MM.1S (cell line): Measurements from ENCODE around the gene OSBPL2.

Source experiments
- DNase-seq: peaks from one replicate; pipeline ENCODE4 v3.0.0-alpha.2; 2015
- H2AFZ ChIP-seq: fragments of 300-600 bp; sonication (generic); 2 replicates; pipeline ENCODE4 v1.6.0; 2016; ENCODE audit warnings: antibody characterized with exemption, low read length
- H3F3A ChIP-seq: fragments of 300-600 bp; sonication (generic); 2 replicates; pipeline ENCODE4 v1.6.1; 2016; ENCODE audit warnings: mild to moderate bottlenecking, antibody characterized with exemption, low read length, moderate library complexity, mixed read lengths; ENCODE audit not compliant: insufficient read depth
- H3K27ac ChIP-seq: fragments of 300-600 bp; sonication (generic); 2 replicates; pipeline ENCODE4 v1.5.1; 2016; ENCODE audit warnings: mild to moderate bottlenecking, low read length
- H3K27me3 ChIP-seq: fragments of 300-600 bp; sonication (generic); replicated peaks from 2 replicates; pipeline ENCODE4 v1.6.0; 2016; ENCODE audit warnings: low read length; ENCODE audit not compliant: insufficient read depth
- H3K36me3 ChIP-seq: fragments of 300-600 bp; sonication (generic); replicated peaks from 2 replicates; pipeline ENCODE4 v1.6.1; 2016; ENCODE audit warnings: mild to moderate bottlenecking, low read length, mixed read lengths; ENCODE audit not compliant: insufficient read depth
- H3K4me1 ChIP-seq: fragments of 300-600 bp; sonication (generic); 2 replicates; pipeline ENCODE4 v1.6.1; 2016; ENCODE audit warnings: low read length, mixed read lengths
- H3K4me2 ChIP-seq: fragments of 300-600 bp; sonication (generic); 2 replicates; pipeline ENCODE4 v1.6.0; 2016; ENCODE audit warnings: low read depth, low read length
- H3K4me3 ChIP-seq: fragments of 300-600 bp; sonication (generic); 2 replicates; pipeline ENCODE4 v1.5.1; 2016; ENCODE audit warnings: low read length, mixed read lengths
- H3K79me2 ChIP-seq: fragments of 300-600 bp; sonication (generic); 2 replicates; pipeline ENCODE4 v1.6.1; 2016; ENCODE audit warnings: mixed run types, low read length, mixed read lengths
- H3K9ac ChIP-seq: fragments of 300-600 bp; sonication (generic); 2 replicates; pipeline ENCODE4 v1.6.1; 2016; ENCODE audit warnings: low read length, mixed read lengths
- H3K9me2 ChIP-seq: fragments of 300-600 bp; sonication (generic); replicated peaks from 2 replicates; pipeline ENCODE4 v1.6.1; 2016; ENCODE audit warnings: mild to moderate bottlenecking, low read length, mixed read lengths; ENCODE audit not compliant: insufficient read depth
- H3K9me3 ChIP-seq: fragments of 300-600 bp; sonication (generic); replicated peaks from 2 replicates; pipeline ENCODE4 v1.6.1; 2016; ENCODE audit warnings: mild to moderate bottlenecking, low read length, mixed read lengths; ENCODE audit not compliant: insufficient read depth
- H4K20me1 ChIP-seq: fragments of 300-600 bp; sonication (generic); 2 replicates; pipeline ENCODE4 v1.6.1; 2016; ENCODE audit warnings: mild to moderate bottlenecking, low read length, moderate library complexity, mixed read lengths; ENCODE audit not compliant: insufficient read depth
- EZH2 ChIP-seq: fragments of 300-600 bp; sonication (generic); optimal IDR thresholded peaks from 2 replicates; pipeline ENCODE3; 2017; ENCODE audit warnings: low read depth, mild to moderate bottlenecking, antibody characterized with exemption, low read length, mixed read lengths
- EZH2phosphoT487 ChIP-seq: fragments of 300-600 bp; sonication (generic); IDR thresholded peaks from 2 replicates; pipeline ENCODE4 v1.6.1; 2018; ENCODE audit warnings: antibody characterized with exemption, low read length
- TF ChIP-seq, protein P1 (sequence below): fragments of 300-600 bp; sonication (generic); IDR thresholded peaks from 2 replicates; pipeline ENCODE4 v1.5.1; 2016; ENCODE audit warnings: antibody characterized with exemption, low read length, mixed read lengths

OSBPL2 gene

DNA sequence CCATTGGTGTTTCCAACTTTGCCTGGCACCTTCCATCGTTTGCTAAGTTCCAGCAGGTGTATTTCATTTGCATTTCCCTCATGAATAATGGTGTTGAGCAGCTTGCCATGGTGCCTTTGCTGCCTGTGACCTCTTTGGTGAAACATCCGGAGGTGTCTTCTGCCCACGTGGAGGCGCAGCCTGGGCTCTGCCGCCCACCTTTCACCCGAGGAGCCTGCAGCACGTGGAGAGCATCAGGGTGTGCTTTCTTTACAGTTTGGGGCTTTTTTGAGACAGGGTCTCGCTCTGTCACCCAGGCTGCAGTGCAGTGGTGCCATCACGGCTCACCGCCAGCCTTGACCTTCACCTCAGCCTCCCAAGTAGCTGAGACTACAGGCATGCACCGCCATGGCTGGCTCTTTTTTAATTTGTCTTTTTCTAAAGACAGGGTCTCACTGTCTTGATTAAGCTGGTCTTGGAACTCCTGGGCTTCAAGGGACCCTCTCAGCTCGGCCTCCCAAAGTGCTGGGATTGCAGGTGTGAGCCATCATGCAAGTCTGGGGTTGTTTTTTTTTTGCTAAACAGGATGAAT lies 61.4 kb downstream of the OSBPL2 start:
- Histone ChIP-seq H3K27ac (no peak overlapping the region), H3K9ac (no peak overlapping the region), H3K9me2 (no peaks in the 10 kb centered on the region), H3K27me3 (no peaks in the 10 kb centered on the region), H3K36me3 (no peaks in the 10 kb centered on the region), H3K4me3 (no peak overlapping the region), H4K20me1 (peaks cover 14% of the 10 kb centered on the region; the same call in 1 of the 2 replicates), H3K4me2 (no peak overlapping the region), H3K9me3 (no peaks in the 10 kb centered on the region), H2AFZ (no peak overlapping the region), H3F3A (0 out of 2 replicates have a peak, but pooled peaks cover 3% of the 10 kb centered on the region), H3K4me1 (peaks cover 3% of the 10 kb centered on the region), H3K79me2 (peaks cover 17% of the 10 kb centered on the region)
- TF ChIP-seq EZH2phosphoT487 (no peak), EZH2 (no peak)
- TF ChIP-seq, protein P1, sequence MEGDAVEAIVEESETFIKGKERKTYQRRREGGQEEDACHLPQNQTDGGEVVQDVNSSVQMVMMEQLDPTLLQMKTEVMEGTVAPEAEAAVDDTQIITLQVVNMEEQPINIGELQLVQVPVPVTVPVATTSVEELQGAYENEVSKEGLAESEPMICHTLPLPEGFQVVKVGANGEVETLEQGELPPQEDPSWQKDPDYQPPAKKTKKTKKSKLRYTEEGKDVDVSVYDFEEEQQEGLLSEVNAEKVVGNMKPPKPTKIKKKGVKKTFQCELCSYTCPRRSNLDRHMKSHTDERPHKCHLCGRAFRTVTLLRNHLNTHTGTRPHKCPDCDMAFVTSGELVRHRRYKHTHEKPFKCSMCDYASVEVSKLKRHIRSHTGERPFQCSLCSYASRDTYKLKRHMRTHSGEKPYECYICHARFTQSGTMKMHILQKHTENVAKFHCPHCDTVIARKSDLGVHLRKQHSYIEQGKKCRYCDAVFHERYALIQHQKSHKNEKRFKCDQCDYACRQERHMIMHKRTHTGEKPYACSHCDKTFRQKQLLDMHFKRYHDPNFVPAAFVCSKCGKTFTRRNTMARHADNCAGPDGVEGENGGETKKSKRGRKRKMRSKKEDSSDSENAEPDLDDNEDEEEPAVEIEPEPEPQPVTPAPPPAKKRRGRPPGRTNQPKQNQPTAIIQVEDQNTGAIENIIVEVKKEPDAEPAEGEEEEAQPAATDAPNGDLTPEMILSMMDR: no peak
- DNase-seq: no peak

DNA sequence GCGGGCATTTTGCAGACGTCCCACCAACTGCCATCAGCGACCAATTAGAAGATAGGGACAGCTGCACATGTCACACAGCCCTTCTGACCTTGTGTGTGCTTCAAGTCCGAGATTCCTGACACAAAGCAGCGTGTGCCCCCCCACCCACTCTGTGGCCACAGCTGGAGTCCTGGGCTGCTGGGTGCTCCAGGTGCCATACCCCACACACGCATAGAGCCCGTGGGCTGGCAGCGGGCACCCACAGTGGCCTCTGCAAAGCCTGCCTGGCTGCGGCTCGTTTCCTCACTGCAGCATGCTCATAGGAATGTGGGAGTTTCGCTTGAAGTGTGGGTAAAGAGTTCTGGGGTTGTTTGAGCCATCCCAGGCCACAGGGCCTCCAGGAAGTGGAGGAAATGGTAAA lies 62.0 kb downstream of the OSBPL2 start:
- Histone ChIP-seq H3K4me1 (peaks cover 9% of the 10 kb centered on the region), H3K4me2 (no peak overlapping the region), H3K9ac (no peak overlapping the region), H3K27me3 (no peaks in the 10 kb centered on the region), H3F3A (0 out of 2 replicates have a peak, but pooled peaks cover 3% of the 10 kb centered on the region), H3K36me3 (peaks cover 3% of the 10 kb centered on the region; the same call in 1 of the 2 replicates), H3K4me3 (no peak overlapping the region), H3K9me3 (no peaks in the 10 kb centered on the region), H2AFZ (no peak overlapping the region), H4K20me1 (peaks cover 20% of the 10 kb centered on the region; the same call in 1 of the 2 replicates), H3K27ac (no peak overlapping the region), H3K9me2 (no peaks in the 10 kb centered on the region), H3K79me2 (peaks cover 23% of the 10 kb centered on the region)
- no peak for DNase-seq
- TF ChIP-seq EZH2phosphoT487 (no peak), EZH2 (no peak)
- TF ChIP-seq, protein P1: no peak

DNA sequence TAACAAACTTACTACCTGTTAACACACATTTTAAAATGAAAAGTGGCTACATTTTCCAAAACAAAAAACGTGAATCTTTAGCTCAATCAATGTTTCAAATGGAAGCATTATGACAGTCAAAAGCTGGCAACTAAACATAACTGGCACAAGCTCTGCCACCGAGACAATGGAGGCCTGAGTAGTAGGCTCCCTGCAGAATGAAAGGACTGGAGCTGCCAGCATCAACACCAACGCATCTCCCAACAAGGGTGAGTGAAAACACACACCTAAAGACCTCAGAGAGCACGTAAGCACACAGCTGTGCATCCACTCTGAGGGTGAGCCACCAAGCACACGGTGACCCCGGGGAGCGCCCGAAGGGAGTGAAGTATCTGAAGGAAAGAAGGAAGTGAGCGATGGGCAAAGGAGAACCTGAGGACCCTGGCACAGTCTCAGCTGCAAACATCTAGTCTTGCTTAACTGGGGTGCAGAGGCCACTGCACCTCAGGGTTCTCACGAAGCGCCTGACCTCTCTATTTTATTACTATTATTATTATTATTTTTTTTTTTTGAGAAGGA lies 62.9 kb downstream of the OSBPL2 start:
- H3K27me3 ChIP-seq: no peaks in the 10 kb centered on the region
- H3K79me2 ChIP-seq: peaks cover 32% of the 10 kb centered on the region
- no peak overlapping the region for H3K4me3 ChIP-seq
- no peak overlapping the region for H3K27ac ChIP-seq
- peaks cover 12% of the 10 kb centered on the region for H3K36me3 ChIP-seq
- peaks cover 29% of the 10 kb centered on the region for H4K20me1 ChIP-seq
- H3K9me2 ChIP-seq: no peaks in the 10 kb centered on the region
- H3K4me1 ChIP-seq: peaks cover 9% of the 10 kb centered on the region
- no peak overlapping the region for H3K9ac ChIP-seq
- TF ChIP-seq, protein P1: no peak
- TF ChIP-seq EZH2: no peak
- no peak for TF ChIP-seq EZH2phosphoT487
- peaks cover 9% of the 10 kb centered on the region; the same call in 1 of the 2 replicates for H3F3A ChIP-seq
- H2AFZ ChIP-seq: no peak overlapping the region
- no peak overlapping the region for H3K4me2 ChIP-seq
- no peak for DNase-seq
- H3K9me3 ChIP-seq: no peaks in the 10 kb centered on the region
